Testis (tissue), 3 donors: ENCODE results near the gene SLC12A2. TPM values are rescaled to one million over a fixed set of nuclear protein-coding genes. Genes with fewer than 3 reads are reported as not detected.

Experiments used
- DNase-seq: peaks from one replicate; pipeline ENCODE4 v3.0.0-alpha.2; 2019
- H3K27ac ChIP-seq, 2 donors: fragments of 200-600 bp; sonication (generic); one replicate each; pipeline ENCODE4 v1.5.1; 2019
- H3K27me3 ChIP-seq: fragments of 200-600 bp; sonication (generic); one replicate; pipeline ENCODE4 v1.5.1; 2019
- H3K36me3 ChIP-seq: fragments of 200-600 bp; sonication (generic); one replicate; pipeline ENCODE4 v1.5.1; 2017; ENCODE audit warnings: low read depth; ENCODE audit errors: missing control alignments
- H3K4me1 ChIP-seq: fragments of 200-600 bp; sonication (generic); one replicate; pipeline ENCODE4 v1.5.1; 2019
- H3K4me3 ChIP-seq, 2 donors: fragments of 200-600 bp; sonication (generic); one replicate each; pipeline ENCODE4 v1.5.1; 2017 to 2019
- H3K9me3 ChIP-seq: fragments of 200-600 bp; sonication (generic); one replicate; pipeline ENCODE4 v1.5.1; 2017
- CTCF ChIP-seq, 3 experiments: fragments of 450-650 bp in 2 of 3; fragments of 200-600 bp in 1 of 3; sonication (generic) in 1 of 3; IDR thresholded peaks; one replicate each; pipeline ENCODE4 v1.5.1; 2016 to 2019; ENCODE audit warnings: antibody characterized with exemption in 3 of 3, mild to moderate bottlenecking in 2 of 3, moderate library complexity in 1 of 3
- POLR2A ChIP-seq: fragments of 450-650 bp; IDR thresholded peaks from one replicate; pipeline ENCODE4 v1.6.1; 2017; ENCODE audit warnings: antibody characterized with exemption, mild to moderate bottlenecking, moderate library complexity
- WGBS, 2 donors: methylation state at CpG; one replicate each; pipeline ENCODE4 v1.1.5; 2018; 5-methylcytosine and 5-hydroxymethylcytosine counted together
- intact Hi-C: fragments of 100-400 bp; cut with DNase I; formaldehyde crosslinking; loops from one replicate; pipeline ENCODE4 v1.15.1; 2023; ENCODE audit warnings: low total_unique reads
- polyA plus RNA-seq: library from polyadenylated mRNA; stranded (reverse); fragments of 350-450 nt; fragmentation: Illumina TruSeq; extraction: RNeasy Lipid Tissue Mini Kit (QIAGEN cat#74804); gene quantifications from one replicate; pipeline ENCODE4 v1.2.3, GENCODE V29; 2014; ENCODE audit warnings: low read depth, low replicate concordance; ENCODE audit not compliant: insufficient read depth
- total RNA-seq, 2 donors: library from RNA; depleted of rRNA; stranded (reverse); fragments of >200 nt; gene quantifications; one replicate each; pipeline ENCODE4 v1.2.3, GENCODE V29; 2016

Gene SLC12A2
- total and polyA plus RNA-seq, 3 donors from 2014 or later = 27.8 to 40.3 (median 33.0) TPM

- Histone ChIP-seq H3K27ac (no peak overlapping the region), H3K9me3 (no peaks in the 10 kb centered on the region), H3K4me3 (no peak overlapping the region), H3K4me1 (no peaks in the 10 kb centered on the region), H3K27me3 (no peaks in the 10 kb centered on the region), H3K36me3 (no peaks in the 10 kb centered on the region)
- DNase-seq = no peak
- TF ChIP-seq CTCF (IDR thresholded peaks at IDR 0.05) (no peak), POLR2A (no peak)
- intact Hi-C loops = no loop called here
Measured at GRCh38 chr5:128091579-128091978, 8.0 kb downstream of the SLC12A2 start.

DNA sequence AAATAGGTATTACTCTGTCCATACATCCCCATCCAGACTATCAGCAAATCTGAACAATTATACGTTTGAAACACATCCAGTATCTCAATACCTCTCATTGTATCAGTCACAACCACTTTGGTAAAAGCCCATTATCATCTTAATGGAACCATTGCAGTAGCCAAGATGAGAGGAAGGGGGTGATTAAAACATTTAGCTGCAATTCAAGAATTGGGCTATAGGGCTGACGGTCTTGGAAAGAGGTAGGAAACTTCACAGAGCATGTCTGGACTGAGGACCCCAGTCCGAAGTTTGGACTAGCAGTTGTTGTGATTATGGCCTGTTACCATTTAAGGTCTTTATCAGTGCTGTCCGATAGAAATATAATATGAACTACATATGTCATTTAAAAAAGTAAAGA, 8.6 kb downstream of the SLC12A2 start:
- no peaks in the 10 kb centered on the region for H3K9me3 ChIP-seq
- no peak overlapping the region for H3K4me3 ChIP-seq
- TF ChIP-seq POLR2A = no peak
- no peak for TF ChIP-seq CTCF (IDR thresholded peaks at IDR 0.05)
- no peak for DNase-seq
- H3K27ac ChIP-seq = no peak overlapping the region
- intact Hi-C loops = no loop called here
- H3K27me3 ChIP-seq = no peaks in the 10 kb centered on the region
- no peaks in the 10 kb centered on the region for H3K36me3 ChIP-seq
- WGBS, 2 donors = 90 to 96% methylated on average over 4 of the region's 4 CpGs
- no peaks in the 10 kb centered on the region for H3K4me1 ChIP-seq

DNA sequence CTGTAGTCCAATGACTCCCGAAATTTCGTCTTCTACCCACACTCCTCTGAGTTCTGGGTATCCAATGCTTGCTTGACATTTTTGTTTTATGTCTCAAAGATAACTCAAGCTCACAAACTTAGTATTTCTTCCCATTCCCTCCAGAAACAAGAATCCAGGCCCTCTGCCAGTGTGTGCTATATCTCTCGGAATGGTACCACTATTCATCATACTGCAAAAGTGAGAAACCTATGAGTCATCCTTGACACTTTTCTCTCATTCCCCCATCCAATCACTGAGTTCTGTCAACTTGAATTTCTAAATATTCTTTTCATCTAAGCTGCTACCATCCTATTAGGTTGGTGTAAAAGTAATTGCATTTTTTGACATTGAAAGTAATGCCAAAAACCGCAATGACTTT, 9.8 kb downstream of the SLC12A2 start:
- intact Hi-C loops = no loop called here
- no peak overlapping the region for H3K4me3 ChIP-seq
- WGBS, 2 donors = 87 to 93% methylated on average over 4 of the region's 4 CpGs
- no peaks in the 10 kb centered on the region for H3K27me3 ChIP-seq
- TF ChIP-seq CTCF (IDR thresholded peaks at IDR 0.05) = no peak
- DNase-seq = no peak
- no peaks in the 10 kb centered on the region for H3K4me1 ChIP-seq
- H3K27ac ChIP-seq = no peak overlapping the region
- H3K9me3 ChIP-seq = no peaks in the 10 kb centered on the region
- H3K36me3 ChIP-seq = no peaks in the 10 kb centered on the region

DNA sequence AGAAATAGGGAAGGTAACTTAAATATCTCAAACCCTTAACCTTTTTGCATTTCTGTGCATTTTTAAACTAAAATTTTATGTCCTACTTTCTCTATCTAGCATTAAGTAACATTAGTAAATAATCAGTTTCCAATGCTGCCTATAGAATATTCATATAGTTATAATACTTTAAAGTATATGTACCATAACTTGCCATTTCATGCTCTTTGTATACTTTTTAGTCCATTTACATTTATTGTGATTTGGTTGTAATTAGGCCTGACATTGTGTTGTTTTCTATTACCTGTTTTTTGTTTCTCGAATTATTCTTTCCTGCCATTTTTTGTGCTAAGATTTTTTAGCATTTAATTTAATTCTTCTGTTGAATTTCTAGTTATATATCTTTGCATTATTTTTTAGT, 13.7 kb downstream of the SLC12A2 start:
- intact Hi-C loops = no loop called here
- H3K27ac ChIP-seq = no peak overlapping the region
- no peaks in the 10 kb centered on the region for H3K27me3 ChIP-seq
- 45 to 91% methylated on average over 1 of the region's 1 CpG for WGBS, 2 donors
- H3K9me3 ChIP-seq = no peaks in the 10 kb centered on the region
- no peak overlapping the region for H3K4me3 ChIP-seq
- H3K36me3 ChIP-seq = no peaks in the 10 kb centered on the region
- no peak for DNase-seq
- H3K4me1 ChIP-seq = no peaks in the 10 kb centered on the region
- no peak for TF ChIP-seq POLR2A
- TF ChIP-seq CTCF (IDR thresholded peaks at IDR 0.05) = no peak

DNA sequence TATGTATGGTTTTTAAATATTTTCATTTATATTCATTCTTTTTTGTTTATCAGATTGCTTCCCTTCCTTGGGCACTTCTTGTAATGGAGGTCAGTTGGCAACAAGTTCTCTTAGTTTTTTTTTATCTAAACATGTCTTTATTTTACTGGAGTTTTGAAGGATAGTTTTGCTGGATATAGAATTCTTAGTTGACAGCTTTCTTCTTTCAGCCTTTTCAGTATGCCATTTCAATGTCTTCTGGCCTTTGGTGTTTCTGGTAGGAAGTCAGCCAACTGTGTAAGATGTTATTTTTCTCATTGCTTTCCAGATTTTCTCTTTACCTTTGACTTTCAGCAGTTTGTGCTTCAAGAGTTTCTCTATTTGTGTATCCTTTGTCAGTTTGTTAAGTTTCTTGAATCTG, 14.2 kb downstream of the SLC12A2 start:
- Histone ChIP-seq H3K9me3 (no peaks in the 10 kb centered on the region), H3K36me3 (no peaks in the 10 kb centered on the region), H3K27ac (no peak overlapping the region), H3K27me3 (no peaks in the 10 kb centered on the region), H3K4me3 (no peak overlapping the region), H3K4me1 (no peaks in the 10 kb centered on the region)
- intact Hi-C loops = no loop called here
- no peak for DNase-seq
- TF ChIP-seq POLR2A (no peak), CTCF (IDR thresholded peaks at IDR 0.05) (no peak)
